Right ventricle myocardium superior (tissue), 1 donor: ENCODE measurements around the gene SLC25A15. TPM values are rescaled to one million over a fixed set of nuclear protein-coding genes. Genes with fewer than 3 reads are reported as not detected.
"Not testable (repeated sequence)": the region's sequence is repeated elsewhere in the genome, so short reads cannot be mapped to it uniquely, and the experiment has no call there.

Experiments
- ATAC-seq: fragments of 200-7000 bp; cut with Tn5 transposase; one replicate; pipeline ENCODE4 v1.9.1; 2020; ENCODE audit warnings: mild to moderate bottlenecking; ENCODE audit not compliant: poor library complexity
- DNase-seq: peaks from one replicate; pipeline ENCODE4 v3.0.0-alpha.2; 2020
- intact Hi-C: fragments of 100-400 bp; cut with DNase I; formaldehyde crosslinking; loops from one replicate; pipeline ENCODE4 v1.11.2; 2022
- total RNA-seq: library from RNA; stranded (reverse); fragmentation: NEBNext Ultra II Directional; extraction: Animal tissue kit (Norgen Biotek cat#: 25700); gene quantifications from one replicate; pipeline ENCODE4 v1.2.1, GENCODE V29; 2021
- donor health status: DM: no; HTN: yes; CAD: no; lungs with severe emphysema.

SLC25A15 gene
- total RNA-seq, 1 donor from 2014 or later = 5.2 TPM

DNA sequence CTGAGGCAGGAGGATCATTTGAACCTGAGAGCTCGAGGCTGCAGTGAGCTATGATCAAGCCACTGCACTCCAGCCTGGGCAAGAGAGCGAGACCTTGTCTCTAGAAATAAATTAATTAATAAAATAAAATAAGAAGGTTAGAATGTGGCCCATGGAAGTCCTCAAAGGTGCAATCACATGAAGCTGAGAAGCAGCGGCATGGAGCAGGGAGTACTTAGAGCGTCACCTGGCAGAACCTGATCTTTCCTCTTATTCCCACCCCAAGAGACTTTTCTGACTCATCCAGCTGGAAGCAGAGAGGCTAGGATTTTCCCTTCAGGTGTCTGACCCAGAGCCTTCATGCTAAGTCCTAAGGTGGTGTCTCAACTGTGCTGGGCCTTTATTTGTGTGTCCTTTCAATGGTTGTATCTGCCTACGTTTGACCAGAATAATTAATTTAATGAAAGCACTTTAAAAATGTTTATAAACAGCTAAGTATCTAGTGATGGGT lies 9.6 kb upstream of the SLC25A15 start:
- intact Hi-C loops = no loop called here
- ATAC-seq = no peak
- no peak for DNase-seq

- intact Hi-C loops = no loop called here
- ATAC-seq (no peak), DNase-seq (no peak)
Measured at GRCh38 chr13:40780822-40781401, 8.5 kb upstream of the SLC25A15 start.

DNA sequence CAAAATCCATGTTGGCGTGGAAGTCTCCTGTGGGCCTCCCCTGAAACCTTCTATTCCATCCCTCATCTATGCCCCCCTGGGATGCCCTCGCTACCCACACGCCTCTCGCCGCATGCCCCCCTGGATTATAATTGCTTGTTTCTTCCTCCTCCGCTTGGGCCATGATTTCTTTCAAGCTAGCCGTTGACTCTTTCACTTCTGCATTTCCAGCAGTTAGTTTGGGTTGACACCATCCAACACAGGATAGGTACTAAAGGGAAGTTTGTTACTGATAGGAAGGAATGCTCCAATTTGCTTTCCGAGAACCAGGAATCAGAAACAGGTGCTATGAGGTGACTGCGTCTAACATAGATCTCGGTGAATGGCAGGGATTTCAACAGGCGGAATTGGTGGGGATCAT lies 7.7 kb upstream of the SLC25A15 start:
- ATAC-seq (no peak), DNase-seq (no peak)
- intact Hi-C loops = no loop called here

GRCh38 chr13:40782971-40783370 lies 6.4 kb upstream of the SLC25A15 start:
- DNase-seq, ATAC-seq, intact Hi-C loops: not testable (repeated sequence)

GRCh38 chr13:40784540-40784939 lies 4.9 kb upstream of the SLC25A15 start:
- no peak for ATAC-seq
- no peak for DNase-seq
- intact Hi-C loops = no loop called here

GRCh38 chr13:40786568-40786996 lies 2.8 kb upstream of the SLC25A15 start:
- intact Hi-C loops = no loop called here
- no peak for ATAC-seq
- DNase-seq = no peak

DNA sequence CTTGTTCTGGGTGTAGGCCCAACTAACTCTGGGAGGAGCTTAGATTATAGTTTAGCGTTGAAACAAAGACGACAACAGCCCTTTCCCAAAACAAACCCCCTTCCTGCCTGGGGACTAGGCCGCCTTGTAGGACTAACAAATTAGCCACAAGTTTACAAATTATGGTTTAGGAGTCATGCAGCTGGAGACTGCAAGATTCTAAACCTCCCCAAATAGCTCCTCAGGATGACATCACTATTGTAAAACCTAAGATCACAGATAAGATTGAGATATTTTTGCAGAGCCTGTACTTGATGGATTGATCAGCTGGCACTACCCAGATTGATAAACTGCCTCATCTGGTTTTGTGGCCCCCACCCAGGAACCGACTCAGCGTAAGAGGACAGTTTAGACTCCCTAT lies 2.3 kb upstream of the SLC25A15 start:
- DNase-seq = no peak
- no peak for ATAC-seq
- intact Hi-C loops = no loop called here

GRCh38 chr13:40788540-40789274 lies 704 bp upstream of the SLC25A15 start:
- DNase-seq, intact Hi-C loops, ATAC-seq: not testable (repeated sequence)

GRCh38 chr13:40790154-40790616 lies 774 bp downstream of the SLC25A15 start:
- no peak for ATAC-seq
- intact Hi-C loops = no loop called here

GRCh38 chr13:40792284-40793051 lies 3.1 kb downstream of the SLC25A15 start:
- DNase-seq (no peak), ATAC-seq (no peak)
- intact Hi-C loops = no loop called here

More at GRCh38 chr13:40790154-40790616, 774 bp downstream of the SLC25A15 start:
- DNase-seq = no peak

DNA sequence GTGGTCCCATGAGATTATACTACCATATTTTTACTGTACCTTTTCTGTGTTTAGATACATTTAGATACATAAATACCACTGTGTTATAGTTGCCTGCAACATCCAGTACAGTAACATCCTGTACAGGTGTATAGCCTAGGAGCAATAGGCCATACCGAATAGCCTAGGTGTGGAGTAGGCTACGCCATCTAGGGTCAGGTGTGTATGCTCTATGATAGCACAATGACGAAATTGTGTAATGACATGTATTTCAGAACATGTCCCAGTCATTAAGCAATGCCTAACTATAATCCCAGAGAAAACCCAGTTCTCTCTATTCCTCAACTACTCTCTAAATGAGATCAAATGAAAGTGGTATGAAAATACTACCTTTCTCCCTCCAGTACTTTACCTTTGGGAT lies 3.9 kb downstream of the SLC25A15 start:
- ATAC-seq = no peak
- intact Hi-C loops = no loop called here
- no peak for DNase-seq

DNA sequence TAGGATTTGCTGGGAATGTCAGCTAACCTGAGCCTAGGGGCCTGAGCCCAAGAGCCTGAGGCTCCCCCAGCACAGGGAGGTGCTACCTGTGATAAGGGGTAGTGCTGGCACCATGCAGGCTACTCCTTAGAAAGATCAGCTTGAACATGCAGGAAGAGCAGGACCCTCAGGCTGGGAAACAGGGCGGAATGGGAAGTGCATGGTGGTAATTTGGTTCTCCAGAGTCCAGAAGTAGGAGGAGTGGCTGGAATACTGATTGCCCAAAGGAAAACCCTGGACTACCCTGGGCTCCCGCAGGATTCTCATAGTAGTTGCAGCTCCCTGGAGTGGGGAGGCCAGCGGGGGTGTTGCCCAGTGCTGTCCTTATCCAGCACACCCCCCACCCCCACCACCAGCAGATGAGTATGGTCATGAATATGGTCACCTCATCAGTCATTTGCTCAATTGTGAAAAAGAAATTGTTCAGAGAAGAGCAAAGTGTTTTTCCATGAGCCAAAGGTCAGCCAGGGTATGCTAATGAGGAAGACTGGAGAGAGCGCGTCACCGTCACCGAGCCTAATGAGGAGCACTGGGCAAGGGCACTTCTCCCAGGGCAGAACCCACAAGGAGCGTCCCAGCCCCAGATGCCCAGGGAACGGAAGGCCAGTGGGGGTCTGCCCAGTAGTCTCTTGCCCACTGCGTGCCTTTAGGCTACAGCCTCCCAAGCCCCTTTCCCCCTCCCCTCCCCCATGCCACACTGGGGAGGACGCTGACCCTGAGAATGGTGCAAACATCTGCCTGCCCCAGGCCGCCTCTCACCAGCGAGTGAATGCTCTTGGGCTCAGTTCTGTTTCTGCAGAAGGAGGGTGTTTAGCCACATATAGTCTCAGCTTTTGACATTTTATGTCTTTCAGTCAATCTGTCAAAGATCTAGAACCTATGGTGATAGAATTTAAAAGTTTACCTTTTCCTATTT lies 5.3 kb downstream of the SLC25A15 start:
- intact Hi-C loops = no loop called here
- DNase-seq (no peak), ATAC-seq (no peak)

DNA sequence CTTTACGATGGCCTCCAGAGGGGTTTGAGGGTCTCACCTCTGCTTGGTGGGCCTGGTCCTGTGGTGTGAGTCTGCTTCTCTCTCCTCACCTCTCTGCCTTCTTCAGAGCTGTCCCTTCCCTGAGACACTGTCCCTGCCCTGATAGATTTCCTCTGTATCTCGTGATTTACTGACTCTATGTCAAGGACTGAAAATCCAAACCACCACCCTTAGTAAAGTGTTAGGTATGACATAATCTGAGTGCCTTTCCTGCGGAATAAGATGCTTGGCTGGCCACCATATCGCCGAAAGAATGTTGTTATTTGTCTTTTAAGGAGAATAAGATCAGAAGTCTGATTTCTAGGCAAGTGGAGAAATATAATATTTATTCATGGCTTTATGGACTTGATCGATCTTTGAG lies 7.2 kb downstream of the SLC25A15 start:
- intact Hi-C loops = no loop called here

DNA sequence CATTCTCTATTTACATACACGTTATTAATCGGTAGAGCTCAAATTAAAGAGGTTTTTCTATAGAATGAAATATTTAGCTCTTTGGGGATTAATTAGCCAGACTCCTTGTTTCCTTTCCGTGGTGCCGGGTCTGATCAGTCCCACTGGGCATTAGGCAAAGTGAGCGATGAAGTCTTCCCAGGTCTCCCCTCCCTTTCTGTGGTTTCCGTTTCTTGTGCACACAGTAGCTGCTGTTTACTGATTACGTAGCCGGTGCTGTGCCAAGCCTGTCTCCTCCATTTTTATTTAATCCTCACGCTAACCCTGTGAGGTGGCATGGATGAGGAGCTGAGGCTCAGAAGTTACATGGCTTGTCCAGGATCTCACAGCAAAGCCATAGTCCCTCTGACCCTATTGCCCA lies 9.0 kb downstream of the SLC25A15 start:
- ATAC-seq (no peak), DNase-seq (no peak)
- intact Hi-C loops = no loop called here

More for the DNA sequence above, 7.2 kb downstream of the SLC25A15 start:
- ATAC-seq = no peak
- no peak for DNase-seq

GRCh38 chr13:40799508-40799907 lies 10.1 kb downstream of the SLC25A15 start:
- DNase-seq (no peak), ATAC-seq (no peak)
- intact Hi-C loops = no loop called here

DNA sequence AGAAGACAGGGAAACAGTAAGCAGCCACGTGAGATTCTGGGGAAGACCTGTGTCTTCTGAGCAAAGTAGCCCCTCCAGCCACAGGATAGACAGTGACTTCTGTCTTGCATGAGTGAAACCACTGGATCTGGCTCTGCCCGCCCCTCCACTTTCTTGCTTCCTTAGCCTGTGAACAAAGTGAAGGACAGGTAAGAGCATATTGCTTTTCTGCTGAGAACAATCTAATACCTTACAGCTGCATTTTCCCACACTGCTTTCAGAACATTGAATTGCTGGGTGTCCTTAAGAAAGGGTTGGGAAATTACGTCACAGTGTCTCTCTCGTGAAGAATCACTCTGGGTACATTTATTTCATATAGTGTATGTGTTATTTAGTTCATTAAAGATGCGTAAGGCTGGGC lies 11.1 kb downstream of the SLC25A15 start:
- ATAC-seq (no peak), DNase-seq (no peak)
- intact Hi-C loops = no loop called here

DNA sequence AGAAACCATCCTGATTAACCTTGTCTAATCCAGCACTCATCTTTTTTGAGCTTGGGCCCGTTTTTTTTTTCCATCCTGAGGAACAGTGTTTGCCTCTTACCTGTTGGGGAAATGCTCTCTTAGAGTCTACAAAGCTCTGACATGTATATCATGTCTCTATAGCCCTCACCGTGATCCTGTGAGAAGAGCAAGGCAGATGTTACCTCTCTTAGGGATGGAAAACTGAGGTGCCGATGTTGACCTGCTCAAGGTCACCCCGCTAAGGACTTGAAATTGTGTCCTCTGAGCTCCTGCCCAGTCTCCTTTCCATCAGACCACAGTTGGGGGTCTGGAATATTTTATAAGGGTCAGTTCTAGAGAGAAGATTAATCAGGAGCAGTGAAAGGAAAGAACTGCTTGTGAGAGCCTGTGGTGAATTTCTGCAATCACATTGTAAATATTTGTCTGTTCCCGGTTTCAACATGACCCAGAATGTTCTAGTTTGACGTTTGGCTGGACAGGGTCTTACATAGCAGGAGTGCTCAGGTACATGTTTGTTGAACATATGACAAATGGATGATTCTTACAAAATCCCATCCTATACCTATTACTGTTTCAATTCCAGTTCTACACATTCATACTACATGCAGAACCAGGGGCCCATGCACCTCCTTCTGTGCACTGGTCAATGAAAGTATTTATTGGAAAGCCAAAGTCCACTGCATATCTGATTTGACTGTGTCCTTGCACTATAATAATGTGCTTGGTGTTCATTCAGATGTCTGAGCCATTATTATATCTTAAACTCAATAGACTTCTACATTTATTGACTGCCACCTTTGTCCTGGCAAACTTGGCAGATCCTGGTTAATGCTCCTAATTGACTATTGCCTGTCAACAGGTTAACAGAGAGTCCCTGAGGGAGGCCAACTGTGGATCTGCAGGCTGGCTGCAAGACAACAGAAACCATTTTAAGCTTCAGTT lies 12.1 kb downstream of the SLC25A15 start:
- no peak for ATAC-seq
- no peak for DNase-seq
- intact Hi-C loops = no loop called here
